Measurements from ENCODE around the gene SUN2. TPM values are rescaled to one million over a fixed set of nuclear protein-coding genes. Genes with fewer than 3 reads are reported as not detected.

The SUN2 gene
- total RNA-seq, 1 donor from 2014 or later = 40.2 TPM

DNA sequence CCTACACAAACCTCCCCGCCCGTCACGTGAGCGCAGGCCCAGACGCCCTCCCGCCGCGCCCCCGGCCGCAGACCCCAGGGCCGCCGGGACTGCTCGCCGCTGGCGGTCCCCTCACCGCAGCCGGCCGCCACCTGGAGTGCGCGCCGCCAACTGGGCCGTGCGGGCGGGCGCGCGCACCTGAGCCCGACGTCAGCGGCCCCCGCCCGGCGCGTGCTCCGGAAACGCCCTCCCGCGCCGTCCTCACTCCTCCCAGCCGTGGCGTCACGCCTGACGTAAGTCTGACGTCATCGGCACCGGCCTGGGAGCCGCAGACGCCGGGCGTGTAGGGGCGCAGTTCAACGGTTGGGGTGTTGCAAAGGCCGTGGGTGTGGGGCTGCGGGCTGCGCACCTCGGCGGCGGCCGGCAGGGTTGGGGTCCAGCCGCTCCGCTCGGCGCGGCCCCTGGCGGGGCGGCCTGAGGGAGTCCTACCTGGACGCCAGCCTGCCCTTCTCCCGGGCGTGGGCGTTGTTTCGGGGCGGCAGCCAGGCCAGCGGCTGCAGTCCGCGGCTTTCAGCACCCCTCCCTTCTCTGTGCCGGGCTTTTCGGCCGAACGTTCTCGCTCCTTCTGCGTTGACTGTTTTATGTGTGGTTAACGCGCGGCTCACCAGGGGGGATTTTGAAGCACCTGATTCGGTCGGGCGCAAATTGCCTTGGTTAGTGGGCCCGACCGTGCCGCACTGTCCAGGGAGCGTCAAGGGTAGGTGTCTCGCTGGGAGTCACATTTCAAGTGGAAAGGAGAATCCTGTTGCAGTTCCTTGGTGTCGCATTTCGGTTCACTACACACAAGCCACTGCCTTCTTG is 54.8 kb downstream of the SUN2 start, which contains the start of gene JOSD1:
JOSD1 (minus strand) TSS at position 155 of the 840 bp plus-strand sequence. CDS start 956 bp downstream, outside the sequence.
- Histone ChIP-seq H3K9me3 (ENCODE audit: control insufficient read depth in 3 of 3, low read length in 3 of 3) (no peaks in the 10 kb centered on the region), H3K27ac (ENCODE audit: low read depth, low read length) (peak within 1 kb of the TSS; percentile 97), H3K36me3 (ENCODE audit: control insufficient read depth in 3 of 3, insufficient read depth in 3 of 3, low read length in 3 of 3) (peaks cover 2 to 11% (median 7%) of the 10 kb centered on the region in 3 donors), H3K9ac (ENCODE audit: low read depth in 1 of 3, low read length in 3 of 3) (peak within 1 kb of the TSS; percentile 89 to 97 (median 96)), H3K4me3 (ENCODE audit: low read length in 3 of 3) (peak within 1 kb of the TSS; percentile 82 to 92 (median 88)), H3K27me3 (ENCODE audit: control insufficient read depth in 3 of 3, insufficient read depth in 3 of 3, low read length in 3 of 3) (no peaks in the 10 kb centered on the region), H3K4me1 (ENCODE audit: control insufficient read depth in 3 of 3, insufficient read depth in 3 of 3, low read length in 3 of 3) (peaks cover 32 to 50% (median 49%) of the 10 kb centered on the region in 3 donors)

- H3K4me1 ChIP-seq (ENCODE audit: control insufficient read depth in 3 of 3, insufficient read depth in 3 of 3, low read length in 3 of 3) = peaks cover 32 to 50% (median 49%) of the 10 kb centered on the region in 3 donors
- no peaks in the 10 kb centered on the region for H3K27me3 ChIP-seq (ENCODE audit: control insufficient read depth in 3 of 3, insufficient read depth in 3 of 3, low read length in 3 of 3)
- H3K36me3 ChIP-seq (ENCODE audit: control insufficient read depth in 3 of 3, insufficient read depth in 3 of 3, low read length in 3 of 3) = peaks cover 2 to 11% (median 7%) of the 10 kb centered on the region in 3 donors
- peak overlapping the region; percentile 97 for H3K27ac ChIP-seq (ENCODE audit: low read depth, low read length)
- H3K9ac ChIP-seq (ENCODE audit: low read depth in 1 of 3, low read length in 3 of 3) = peak overlapping the region; percentile 89 to 97 (median 96)
- no peaks in the 10 kb centered on the region for H3K9me3 ChIP-seq (ENCODE audit: control insufficient read depth in 3 of 3, low read length in 3 of 3)
- peak overlapping the region; percentile 82 to 92 (median 88) for H3K4me3 ChIP-seq (ENCODE audit: low read length in 3 of 3)
These were observed 55.5 kb downstream of the SUN2 start for GRCh38 chr22:38700270-38700788.

DNA sequence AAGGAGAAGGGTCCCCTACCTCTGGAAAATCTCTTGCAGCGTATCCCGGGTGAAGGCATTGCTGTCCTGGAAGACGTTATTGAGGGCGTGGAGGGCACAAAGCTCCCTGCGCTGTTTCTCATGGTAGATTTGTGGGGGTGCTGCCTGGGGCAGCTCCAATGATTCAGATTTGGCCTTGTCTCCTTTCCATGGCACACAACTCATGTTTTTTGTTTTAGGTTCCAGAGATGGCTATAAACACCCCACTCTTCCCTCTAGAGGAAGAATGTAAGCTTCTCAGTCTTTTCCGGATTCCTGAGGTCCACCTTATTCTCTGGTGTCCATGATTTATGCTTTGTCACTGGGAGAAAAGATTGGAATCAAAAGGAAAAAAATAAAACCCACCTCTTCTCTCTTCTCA is 56.0 kb downstream of the SUN2 start:
- peak overlapping the region; percentile 82 to 92 (median 88) for H3K4me3 ChIP-seq (ENCODE audit: low read length in 3 of 3)
- no peaks in the 10 kb centered on the region for H3K27me3 ChIP-seq (ENCODE audit: control insufficient read depth in 3 of 3, insufficient read depth in 3 of 3, low read length in 3 of 3)
- H3K9me3 ChIP-seq (ENCODE audit: control insufficient read depth in 3 of 3, low read length in 3 of 3) = no peaks in the 10 kb centered on the region
- peaks cover 30 to 46% (median 44%) of the 10 kb centered on the region in 3 donors for H3K4me1 ChIP-seq (ENCODE audit: control insufficient read depth in 3 of 3, insufficient read depth in 3 of 3, low read length in 3 of 3)
- peaks cover 2 to 11% (median 7%) of the 10 kb centered on the region in 3 donors for H3K36me3 ChIP-seq (ENCODE audit: control insufficient read depth in 3 of 3, insufficient read depth in 3 of 3, low read length in 3 of 3)
- peak overlapping the region; percentile 89 to 97 (median 96) for H3K9ac ChIP-seq (ENCODE audit: low read depth in 1 of 3, low read length in 3 of 3)
- peak overlapping the region; percentile 97 for H3K27ac ChIP-seq (ENCODE audit: low read depth, low read length)

- H3K36me3 ChIP-seq (ENCODE audit: control insufficient read depth in 3 of 3, insufficient read depth in 3 of 3, low read length in 3 of 3) = peaks cover 2 to 14% (median 7%) of the 10 kb centered on the region in 3 donors
- no peaks in the 10 kb centered on the region for H3K27me3 ChIP-seq (ENCODE audit: control insufficient read depth in 3 of 3, insufficient read depth in 3 of 3, low read length in 3 of 3)
- peak overlapping the region; percentile 82 to 92 (median 88) for H3K4me3 ChIP-seq (ENCODE audit: low read length in 3 of 3)
- H3K27ac ChIP-seq (ENCODE audit: low read depth, low read length) = peak overlapping the region; percentile 97
- H3K9ac ChIP-seq (ENCODE audit: low read depth in 1 of 3, low read length in 3 of 3) = peak overlapping the region; percentile 89 to 97 (median 96)
- H3K4me1 ChIP-seq (ENCODE audit: control insufficient read depth in 3 of 3, insufficient read depth in 3 of 3, low read length in 3 of 3) = peaks cover 26 to 41% (median 41%) of the 10 kb centered on the region in 3 donors
- H3K9me3 ChIP-seq (ENCODE audit: control insufficient read depth in 3 of 3, low read length in 3 of 3) = no peaks in the 10 kb centered on the region
These were observed 56.7 kb downstream of the SUN2 start for GRCh38 chr22:38699143-38699542.

GRCh38 chr22:38698407-38699094 is 57.2 kb downstream of the SUN2 start:
- peaks cover 26 to 41% (median 41%) of the 10 kb centered on the region in 3 donors for H3K4me1 ChIP-seq (ENCODE audit: control insufficient read depth in 3 of 3, insufficient read depth in 3 of 3, low read length in 3 of 3)
- no peaks in the 10 kb centered on the region for H3K9me3 ChIP-seq (ENCODE audit: control insufficient read depth in 3 of 3, low read length in 3 of 3)
- H3K27me3 ChIP-seq (ENCODE audit: control insufficient read depth in 3 of 3, insufficient read depth in 3 of 3, low read length in 3 of 3) = no peaks in the 10 kb centered on the region
- H3K36me3 ChIP-seq (ENCODE audit: control insufficient read depth in 3 of 3, insufficient read depth in 3 of 3, low read length in 3 of 3) = peaks cover 2 to 17% (median 7%) of the 10 kb centered on the region in 3 donors
- H3K9ac ChIP-seq (ENCODE audit: low read depth in 1 of 3, low read length in 3 of 3) = peak overlapping the region in 1 of 3 donors; percentile 17
- no peak overlapping the region for H3K27ac ChIP-seq (ENCODE audit: low read depth, low read length)
- peak overlapping the region; percentile 82 to 92 (median 88) for H3K4me3 ChIP-seq (ENCODE audit: low read length in 3 of 3)

- H3K9ac ChIP-seq (ENCODE audit: low read depth in 1 of 3, low read length in 3 of 3) = peak overlapping the region in 1 of 3 donors; percentile 33
- H3K27ac ChIP-seq (ENCODE audit: low read depth, low read length) = peak overlapping the region; percentile 19
- no peaks in the 10 kb centered on the region for H3K27me3 ChIP-seq (ENCODE audit: control insufficient read depth in 3 of 3, insufficient read depth in 3 of 3, low read length in 3 of 3)
- no peaks in the 10 kb centered on the region for H3K9me3 ChIP-seq (ENCODE audit: control insufficient read depth in 3 of 3, low read length in 3 of 3)
- H3K36me3 ChIP-seq (ENCODE audit: control insufficient read depth in 3 of 3, insufficient read depth in 3 of 3, low read length in 3 of 3) = peaks cover 2 to 17% (median 7%) of the 10 kb centered on the region in 3 donors
- H3K4me1 ChIP-seq (ENCODE audit: control insufficient read depth in 3 of 3, insufficient read depth in 3 of 3, low read length in 3 of 3) = peaks cover 26 to 41% (median 41%) of the 10 kb centered on the region in 3 donors
- H3K4me3 ChIP-seq (ENCODE audit: low read length in 3 of 3) = no peak overlapping the region
These were observed 58.2 kb downstream of the SUN2 start for GRCh38 chr22:38697425-38698089.

- Histone ChIP-seq H3K27me3 (ENCODE audit: control insufficient read depth in 3 of 3, insufficient read depth in 3 of 3, low read length in 3 of 3) (no peaks in the 10 kb centered on the region), H3K4me3 (ENCODE audit: low read length in 3 of 3) (no peak overlapping the region), H3K36me3 (ENCODE audit: control insufficient read depth in 3 of 3, insufficient read depth in 3 of 3, low read length in 3 of 3) (peaks cover 2 to 20% (median 11%) of the 10 kb centered on the region in 3 donors), H3K9me3 (ENCODE audit: control insufficient read depth in 3 of 3, low read length in 3 of 3) (no peaks in the 10 kb centered on the region), H3K9ac (ENCODE audit: low read depth in 1 of 3, low read length in 3 of 3) (no peak overlapping the region), H3K4me1 (ENCODE audit: control insufficient read depth in 3 of 3, insufficient read depth in 3 of 3, low read length in 3 of 3) (peaks cover 26 to 41% (median 41%) of the 10 kb centered on the region in 3 donors), H3K27ac (ENCODE audit: low read depth, low read length) (no peak overlapping the region)
These were observed 59.0 kb downstream of the SUN2 start for GRCh38 chr22:38696606-38697424.

DNA sequence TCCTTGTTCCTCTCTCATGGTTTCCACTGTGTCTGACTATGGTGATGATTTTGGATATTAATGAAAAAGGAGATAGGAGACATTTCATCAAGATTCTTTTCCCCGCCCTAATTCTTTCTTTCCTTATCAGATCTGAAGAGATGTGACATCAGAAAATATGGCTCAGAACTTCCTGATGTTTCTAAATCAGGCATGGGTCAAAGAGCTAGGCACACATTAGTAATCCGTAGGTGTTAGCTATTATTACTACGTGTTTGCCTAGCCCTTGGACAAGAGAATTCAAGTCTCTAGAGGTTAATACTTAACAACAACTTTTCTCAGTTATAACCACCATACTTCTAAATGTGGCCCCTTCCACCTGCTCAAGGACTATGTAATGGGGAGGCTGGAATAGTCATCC is 60.9 kb downstream of the SUN2 start:
- Histone ChIP-seq H3K4me3 (ENCODE audit: low read length in 3 of 3) (no peak overlapping the region), H3K4me1 (ENCODE audit: control insufficient read depth in 3 of 3, insufficient read depth in 3 of 3, low read length in 3 of 3) (peaks cover 21 to 35% (median 32%) of the 10 kb centered on the region in 3 donors), H3K27me3 (ENCODE audit: control insufficient read depth in 3 of 3, insufficient read depth in 3 of 3, low read length in 3 of 3) (no peaks in the 10 kb centered on the region), H3K9me3 (ENCODE audit: control insufficient read depth in 3 of 3, low read length in 3 of 3) (no peaks in the 10 kb centered on the region), H3K27ac (ENCODE audit: low read depth, low read length) (no peak overlapping the region), H3K9ac (ENCODE audit: low read depth in 1 of 3, low read length in 3 of 3) (no peak overlapping the region), H3K36me3 (ENCODE audit: control insufficient read depth in 3 of 3, insufficient read depth in 3 of 3, low read length in 3 of 3) (peaks cover 4 to 21% (median 17%) of the 10 kb centered on the region in 3 donors)

GRCh38 chr22:38694049-38694448 is 61.7 kb downstream of the SUN2 start:
- Histone ChIP-seq H3K27me3 (ENCODE audit: control insufficient read depth in 3 of 3, insufficient read depth in 3 of 3, low read length in 3 of 3) (no peaks in the 10 kb centered on the region), H3K4me1 (ENCODE audit: control insufficient read depth in 3 of 3, insufficient read depth in 3 of 3, low read length in 3 of 3) (peaks cover 13 to 26% (median 23%) of the 10 kb centered on the region in 3 donors), H3K9me3 (ENCODE audit: control insufficient read depth in 3 of 3, low read length in 3 of 3) (no peaks in the 10 kb centered on the region), H3K27ac (ENCODE audit: low read depth, low read length) (no peak overlapping the region), H3K4me3 (ENCODE audit: low read length in 3 of 3) (no peak overlapping the region), H3K36me3 (ENCODE audit: control insufficient read depth in 3 of 3, insufficient read depth in 3 of 3, low read length in 3 of 3) (peaks cover 6 to 25% (median 24%) of the 10 kb centered on the region in 3 donors), H3K9ac (ENCODE audit: low read depth in 1 of 3, low read length in 3 of 3) (no peak overlapping the region)
